K562 (cell line): ENCODE results near the gene FILIP1.

Source experiments
- MTA1 ChIP-seq: fragments of 450-650 bp; IDR thresholded peaks from 2 replicates; pipeline ENCODE4 v1.6.1; 2017; ENCODE audit warnings: borderline replicate concordance
- TF ChIP-seq, protein P1 (sequence below), 2 experiments: fragments of 450-650 bp in 1 of 2; sonication (generic) in 1 of 2; formaldehyde crosslinking in 1 of 2; IDR thresholded peaks in 1 of 2; conservative IDR thresholded peaks in 1 of 2; 2 replicates each; pipeline versions ENCODE4 v1.6.1 to v1.8.1; 2016 to 2023; ENCODE audit warnings: mild to moderate bottlenecking in 2 of 2, moderate library complexity in 2 of 2, inconsistent platforms in 1 of 2, missing genetic modification reagents in 1 of 2

DNA sequence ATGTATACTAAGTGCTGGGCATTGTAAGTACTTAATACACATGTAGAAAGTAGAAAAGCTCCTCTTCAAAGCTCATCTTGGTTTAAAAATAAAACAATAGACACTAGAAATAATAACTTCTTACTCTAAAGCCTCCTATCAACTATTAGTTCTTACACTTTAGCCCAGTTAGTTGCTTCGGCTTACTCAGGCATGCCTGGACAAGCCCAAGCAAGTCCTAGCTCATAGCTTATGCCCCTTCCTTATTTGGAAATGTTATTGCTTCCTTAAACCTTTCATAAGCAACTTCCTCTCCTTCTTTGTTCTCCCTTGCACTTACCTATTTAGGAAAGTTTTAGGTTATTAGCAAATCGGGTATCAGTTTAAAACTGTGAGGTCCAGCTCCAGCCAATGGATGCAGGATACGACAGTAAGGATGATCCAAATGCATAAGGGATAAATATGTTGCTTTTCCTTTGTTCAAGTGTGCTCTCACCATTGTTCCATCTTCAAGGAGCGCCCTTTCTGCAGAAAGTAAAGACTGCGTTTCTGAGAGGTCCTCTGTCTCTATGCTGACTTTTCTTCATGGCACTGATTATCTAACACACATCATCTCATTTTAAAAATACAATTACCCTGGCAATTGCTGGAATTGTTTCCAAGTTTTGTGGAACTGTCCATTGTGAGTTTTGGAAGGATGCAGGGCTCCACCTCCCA lies 221.3 kb downstream of the FILIP1 start:
- TF ChIP-seq MTA1, result no peak
- TF ChIP-seq, protein P1, sequence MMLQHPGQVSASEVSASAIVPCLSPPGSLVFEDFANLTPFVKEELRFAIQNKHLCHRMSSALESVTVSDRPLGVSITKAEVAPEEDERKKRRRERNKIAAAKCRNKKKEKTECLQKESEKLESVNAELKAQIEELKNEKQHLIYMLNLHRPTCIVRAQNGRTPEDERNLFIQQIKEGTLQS (IDR thresholded peaks at IDR 0.05), result no peak
- TF ChIP-seq, protein P1 (CRISPR knock-in tag; conservative IDR thresholded peaks at IDR 0.05), result no peak
